ENCODE data around the gene LRRC72. TPM values are rescaled to one million over a fixed set of nuclear protein-coding genes. Genes with fewer than 3 reads are reported as not detected.

LRRC72 gene
- total RNA-seq, 4 donors from 2014 or later, result not detected

GRCh38 chr7:16598015-16598414, 71.4 kb downstream of the LRRC72 start:
- H3K36me3 ChIP-seq, result peaks cover 0 to 51% of the 10 kb centered on the region in 2 donors
- no peak overlapping the region for H3K4me3 ChIP-seq
- no peak overlapping the region for H3K27ac ChIP-seq
- H3K4me1 ChIP-seq, result no peaks in the 10 kb centered on the region
- no peaks in the 10 kb centered on the region for H3K9me3 ChIP-seq
- WGBS, 2 donors (ENCODE audit: low coverage in 1 of 2), result 42 to 52% methylated on average over 3 to 4 of the region's 4 CpGs
- TF ChIP-seq POLR2AphosphoS5 (IDR thresholded peaks at IDR 0.05) (no peak), EP300 (IDR thresholded peaks at IDR 0.05) (no peak), POLR2A (IDR thresholded peaks at IDR 0.05) (no peak), CTCF (IDR thresholded peaks at IDR 0.05) (no peak)
- ATAC-seq, result no peak
- no peaks in the 10 kb centered on the region for H3K27me3 ChIP-seq

GRCh38 chr7:16599860-16600259, 73.2 kb downstream of the LRRC72 start:
- ATAC-seq, result no peak
- H3K36me3 ChIP-seq, result peaks cover 0 to 70% of the 10 kb centered on the region in 2 donors
- H3K27ac ChIP-seq, result no peak overlapping the region
- TF ChIP-seq POLR2AphosphoS5 (IDR thresholded peaks at IDR 0.05) (no peak), CTCF (IDR thresholded peaks at IDR 0.05) (no peak), POLR2A (IDR thresholded peaks at IDR 0.05) (no peak), EP300 (IDR thresholded peaks at IDR 0.05) (no peak)
- WGBS, 2 donors (ENCODE audit: low coverage in 1 of 2), result 82 to 90% methylated on average over 7 of the region's 7 CpGs
- H3K4me1 ChIP-seq, result no peaks in the 10 kb centered on the region
- H3K27me3 ChIP-seq, result no peaks in the 10 kb centered on the region
- H3K4me3 ChIP-seq, result no peak overlapping the region
- no peaks in the 10 kb centered on the region for H3K9me3 ChIP-seq

DNA sequence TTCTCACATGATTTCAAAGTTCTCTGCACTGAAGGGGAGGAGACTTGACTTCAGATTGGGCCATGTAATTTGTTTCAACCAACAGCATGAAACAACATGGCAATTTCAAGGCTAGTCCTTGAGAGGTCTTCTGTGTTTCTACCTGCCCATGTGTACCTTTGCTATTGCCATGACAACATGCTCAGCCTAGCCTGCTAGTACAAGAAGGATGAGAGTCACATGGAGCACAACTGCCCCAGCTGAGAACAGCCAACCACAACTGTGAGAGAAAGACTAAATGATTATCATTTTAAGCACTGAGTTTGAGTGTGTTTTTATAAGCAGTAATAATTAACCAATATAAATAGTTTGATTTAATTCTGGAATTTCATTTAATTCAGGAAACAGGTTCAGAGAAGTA, 77.0 kb downstream of the LRRC72 start:
- TF ChIP-seq POLR2AphosphoS5 (IDR thresholded peaks at IDR 0.05), result no peak
- TF ChIP-seq EP300 (IDR thresholded peaks at IDR 0.05), result no peak
- TF ChIP-seq POLR2A (IDR thresholded peaks at IDR 0.05), result no peak
- no peak for TF ChIP-seq CTCF (IDR thresholded peaks at IDR 0.05)
- H3K36me3 ChIP-seq, result peaks cover 0 to 96% of the 10 kb centered on the region in 2 donors

DNA sequence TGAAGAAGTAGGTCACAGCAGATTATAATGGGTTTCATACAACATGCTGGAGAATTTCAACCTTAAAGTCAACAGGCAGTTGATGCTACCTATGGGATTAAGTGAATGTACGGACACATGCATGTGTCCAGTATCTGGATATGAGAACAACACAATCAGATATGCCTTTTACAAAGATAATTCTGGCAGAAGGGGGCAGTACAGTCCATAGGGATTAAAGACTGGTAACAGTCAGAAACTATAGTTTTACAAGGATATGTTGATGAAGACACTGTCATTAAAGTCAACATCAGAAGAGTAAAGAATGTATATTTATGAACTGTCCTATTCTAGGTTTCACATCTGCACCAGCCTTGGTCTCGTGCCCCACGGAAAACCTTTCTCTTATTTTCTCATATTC, 77.4 kb downstream of the LRRC72 start:
- peaks cover 0 to 96% of the 10 kb centered on the region in 2 donors for H3K36me3 ChIP-seq
- no peaks in the 10 kb centered on the region for H3K9me3 ChIP-seq
- H3K4me3 ChIP-seq, result no peak overlapping the region
- 96 to 100% methylated on average over 2 to 3 of the region's 3 CpGs for WGBS, 2 donors (ENCODE audit: low coverage in 1 of 2)
- TF ChIP-seq POLR2A (IDR thresholded peaks at IDR 0.05) (no peak), CTCF (IDR thresholded peaks at IDR 0.05) (peak in 1 of 4 experiments; percentile 31)
- H3K27me3 ChIP-seq, result no peaks in the 10 kb centered on the region
- H3K27ac ChIP-seq, result no peak overlapping the region
- no peak for ATAC-seq
- no peaks in the 10 kb centered on the region for H3K4me1 ChIP-seq

More for the DNA sequence above, 77.0 kb downstream of the LRRC72 start:
- Histone ChIP-seq H3K4me1 (no peaks in the 10 kb centered on the region), H3K9me3 (no peaks in the 10 kb centered on the region), H3K4me3 (no peak overlapping the region), H3K27me3 (no peaks in the 10 kb centered on the region), H3K27ac (no peak overlapping the region)
- ATAC-seq, result no peak

- no peak for TF ChIP-seq POLR2AphosphoS5 (IDR thresholded peaks at IDR 0.05)
- TF ChIP-seq CTCF (IDR thresholded peaks at IDR 0.05), result no peak
- TF ChIP-seq POLR2A (IDR thresholded peaks at IDR 0.05), result no peak
- no peak for TF ChIP-seq EP300 (IDR thresholded peaks at IDR 0.05)
- Histone ChIP-seq H3K27ac (no peak overlapping the region), H3K4me3 (no peak overlapping the region), H3K9me3 (no peaks in the 10 kb centered on the region), H3K27me3 (no peaks in the 10 kb centered on the region), H3K4me1 (no peaks in the 10 kb centered on the region), H3K36me3 (peaks cover 0 to 87% of the 10 kb centered on the region in 2 donors)
- 65 to 66% methylated on average over 2 to 3 of the region's 3 CpGs for WGBS, 2 donors (ENCODE audit: low coverage in 1 of 2)
- no peak for ATAC-seq
These were observed 80.1 kb downstream of the LRRC72 start for GRCh38 chr7:16606704-16607103.

All from gastroesophageal sphincter (tissue), 4 donors.